Measurements from ENCODE around the gene EVI2B. TPM values are rescaled to one million over a fixed set of nuclear protein-coding genes. Genes with fewer than 3 reads are reported as not detected.

Gene EVI2B
- total RNA-seq, 2 experiments from 2014 or later: 17.4 to 71.0 TPM

- H3K4me3 ChIP-seq (ENCODE audit: low read depth, low read length, poor library complexity, severe bottlenecking): no peak overlapping the region
- ChIA-PET POLR2A (no interaction called here), CTCF (ENCODE audit: unreplicated experiment) (no interaction called here)
- no peaks in the 10 kb centered on the region for H4K20me1 ChIP-seq (ENCODE audit: insufficient read depth, low read length)
- DNase-seq (ENCODE audit: low spot score): no peak
- no peak overlapping the region for H3K4me2 ChIP-seq (ENCODE audit: low read length)
- no peak overlapping the region for H2AFZ ChIP-seq (ENCODE audit: low read length)
- H3K4me1 ChIP-seq (ENCODE audit: insufficient read depth, low read length, poor library complexity, severe bottlenecking): no peaks in the 10 kb centered on the region
- H3K79me2 ChIP-seq (ENCODE audit: insufficient read depth, low read depth, low read length): no peaks in the 10 kb centered on the region
- H3K36me3 ChIP-seq (ENCODE audit: insufficient read depth, low read length): peaks cover 2% of the 10 kb centered on the region; the same call in 1 of the 2 replicates
- intact Hi-C loops (cut with micrococcal nuclease; ENCODE audit: unreplicated experiment): no loop called here
- no peaks in the 10 kb centered on the region for H3K9me3 ChIP-seq (ENCODE audit: low read length)
- TF ChIP-seq CTCF (conservative IDR thresholded peaks at IDR 0.05; ENCODE audit: low read length): no peak
- BruUV-seq (replicated peaks): no TSS peak
- no peaks in the 10 kb centered on the region for H3K9me2 ChIP-seq (ENCODE audit: insufficient read depth, low read length)
- no peak overlapping the region for H3K27ac ChIP-seq (ENCODE audit: low read depth, low read length, poor library complexity, severe bottlenecking)
Measured at GRCh38 chr17:31296142-31296541, 17.7 kb downstream of the EVI2B start.

GRCh38 chr17:31295489-31295871, 18.4 kb downstream of the EVI2B start:
- no peak overlapping the region for H3K4me2 ChIP-seq (ENCODE audit: low read length)
- H3K27ac ChIP-seq (ENCODE audit: low read depth, low read length, poor library complexity, severe bottlenecking): no peak overlapping the region
- ChIA-PET POLR2A (no interaction called here), CTCF (ENCODE audit: unreplicated experiment) (no interaction called here)
- BruUV-seq (replicated peaks): no TSS peak
- no peaks in the 10 kb centered on the region for H3K36me3 ChIP-seq (ENCODE audit: insufficient read depth, low read length)
- TF ChIP-seq CTCF (conservative IDR thresholded peaks at IDR 0.05; ENCODE audit: low read length): no peak
- TF ChIP-seq EZH2phosphoT487 (IDR thresholded peaks at IDR 0.05; ENCODE audit: borderline replicate concordance, low read depth, low read length): no peak
- H3K9me3 ChIP-seq (ENCODE audit: low read length): no peaks in the 10 kb centered on the region
- no peaks in the 10 kb centered on the region for H3K4me1 ChIP-seq (ENCODE audit: insufficient read depth, low read length, poor library complexity, severe bottlenecking)
- no peak for DNase-seq (ENCODE audit: low spot score)
- no peaks in the 10 kb centered on the region for H3K79me2 ChIP-seq (ENCODE audit: insufficient read depth, low read depth, low read length)
- intact Hi-C loops (cut with micrococcal nuclease; ENCODE audit: unreplicated experiment): no loop called here
- H3K9me2 ChIP-seq (ENCODE audit: insufficient read depth, low read length): no peaks in the 10 kb centered on the region
- no peaks in the 10 kb centered on the region for H4K20me1 ChIP-seq (ENCODE audit: insufficient read depth, low read length)
- H3K4me3 ChIP-seq (ENCODE audit: low read depth, low read length, poor library complexity, severe bottlenecking): no peak overlapping the region
- H2AFZ ChIP-seq (ENCODE audit: low read length): no peak overlapping the region

- BruUV-seq (replicated peaks): no TSS peak
- Histone ChIP-seq H3K9me2 (ENCODE audit: insufficient read depth, low read length) (no peaks in the 10 kb centered on the region), H3K27ac (ENCODE audit: low read depth, low read length, poor library complexity, severe bottlenecking) (no peak overlapping the region), H4K20me1 (ENCODE audit: insufficient read depth, low read length) (no peaks in the 10 kb centered on the region), H3K4me2 (ENCODE audit: low read length) (no peak overlapping the region), H3K79me2 (ENCODE audit: insufficient read depth, low read depth, low read length) (no peaks in the 10 kb centered on the region), H3K9me3 (ENCODE audit: low read length) (no peaks in the 10 kb centered on the region), H3K4me1 (ENCODE audit: insufficient read depth, low read length, poor library complexity, severe bottlenecking) (no peaks in the 10 kb centered on the region), H3K4me3 (ENCODE audit: low read depth, low read length, poor library complexity, severe bottlenecking) (no peak overlapping the region), H2AFZ (ENCODE audit: low read length) (no peak overlapping the region), H3K36me3 (ENCODE audit: insufficient read depth, low read length) (no peaks in the 10 kb centered on the region)
- ChIA-PET CTCF (ENCODE audit: unreplicated experiment) (no interaction called here), POLR2A (interaction anchor here (0.6 kb wide), 1 partner anchor 212 kb away, joined by 3 read pairs; no protein-coding TSS in a partner anchor)
- TF ChIP-seq EZH2phosphoT487 (IDR thresholded peaks at IDR 0.05; ENCODE audit: borderline replicate concordance, low read depth, low read length) (no peak), CTCF (conservative IDR thresholded peaks at IDR 0.05; ENCODE audit: low read length) (no peak)
- intact Hi-C loops (cut with micrococcal nuclease; ENCODE audit: unreplicated experiment): loop anchor here (5.0 kb wide), 1 partner anchor 53 kb away; no protein-coding TSS in a partner anchor
- DNase-seq (ENCODE audit: low spot score): no peak
Measured at GRCh38 chr17:31294820-31295488, 18.9 kb downstream of the EVI2B start.

Data from OCI-LY7 (cell line).